ENCODE measurements around the gene NPHP3.
"Not testable (repeated sequence)": the region's sequence is repeated elsewhere in the genome, so short reads cannot be mapped to it uniquely, and the experiment has no call there.

The NPHP3 gene

DNA sequence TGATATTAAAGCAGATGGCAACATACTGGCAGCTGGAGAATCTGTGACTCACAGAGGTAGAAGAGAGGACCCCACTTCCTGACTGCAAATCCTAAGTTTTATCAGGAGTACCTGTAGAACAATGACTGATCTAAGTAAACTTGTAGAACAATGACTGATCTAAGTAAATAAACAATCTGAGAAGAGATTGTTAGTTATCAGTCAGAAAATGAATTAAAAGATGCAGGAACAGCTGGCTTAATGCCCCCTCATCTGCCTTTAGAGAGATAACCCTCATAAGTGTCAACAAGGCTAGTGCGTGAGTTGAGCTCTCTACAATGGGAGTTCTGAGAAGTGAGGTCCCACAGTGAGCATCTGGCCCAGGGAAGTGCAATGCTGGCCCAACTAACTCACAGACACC is 77.2 kb downstream of the NPHP3 start:
- no peak for DNase-seq (ENCODE audit: low read depth in 2 of 2)

DNA sequence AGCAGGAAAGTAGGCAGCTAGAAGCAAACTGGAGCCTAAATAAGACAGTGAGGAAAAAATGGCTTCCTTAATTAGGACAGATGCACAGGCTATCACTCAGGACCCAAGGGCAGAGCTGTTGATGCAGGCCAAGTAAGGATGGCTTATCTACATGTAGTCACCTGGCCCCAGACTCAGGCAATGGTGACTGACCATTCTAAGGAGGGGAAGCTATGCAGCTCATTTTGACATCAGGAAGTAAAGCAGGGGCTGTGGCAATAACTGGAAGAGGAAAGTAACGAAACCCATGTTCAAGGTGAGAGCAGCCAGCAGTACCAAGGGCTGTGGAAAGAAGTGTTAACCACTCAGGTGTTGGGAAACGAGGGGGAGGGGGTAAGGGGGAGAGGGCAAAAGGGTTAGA is 78.8 kb downstream of the NPHP3 start:
- no peak for DNase-seq (ENCODE audit: low read depth in 2 of 2)

GRCh38 chr3:132642539-132642847 is 79.7 kb downstream of the NPHP3 start:
- no peak for DNase-seq (ENCODE audit: low read depth in 2 of 2)

GRCh38 chr3:132641837-132642538 is 80.2 kb downstream of the NPHP3 start:
- no peak for DNase-seq (ENCODE audit: low read depth in 2 of 2)

GRCh38 chr3:132641427-132641826 is 80.8 kb downstream of the NPHP3 start:
- not testable (repeated sequence) for DNase-seq (ENCODE audit: low read depth in 2 of 2)

GRCh38 chr3:132638706-132639105 is 83.5 kb downstream of the NPHP3 start:
- DNase-seq (ENCODE audit: low read depth in 2 of 2): no peak

DNA sequence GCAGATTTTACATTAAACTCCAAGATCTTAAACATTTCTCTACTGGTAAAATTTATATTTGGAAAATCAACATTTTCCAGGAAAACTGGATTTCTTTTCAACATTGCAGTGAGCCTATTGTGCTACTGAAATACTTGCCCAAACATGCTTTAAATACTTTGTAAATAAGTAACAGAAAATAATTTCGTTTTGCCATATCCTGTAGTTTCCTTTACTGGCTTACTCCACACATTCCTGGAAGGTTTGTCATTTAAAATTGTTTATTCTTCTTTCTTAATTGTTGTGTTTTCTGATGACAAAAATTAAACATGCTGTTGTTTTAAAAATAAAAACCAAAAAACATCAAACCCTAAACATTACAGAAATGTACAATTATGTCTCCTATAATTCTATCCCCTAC is 84.6 kb downstream of the NPHP3 start:
- DNase-seq (ENCODE audit: low read depth in 2 of 2): no peak

- no peak for DNase-seq (ENCODE audit: low read depth in 2 of 2)
Measured at GRCh38 chr3:132635052-132635451, 87.2 kb downstream of the NPHP3 start.

Data from stimulated activated CD4-positive, alpha-beta T cell treated with anti-CD3 and anti-CD28 coated beads, Interleukin-15, amount 100 ng/mL, for 48 hours (primary cell).